Esophagus muscularis mucosa (tissue), 4 donors: Measurements from ENCODE around the gene TPX2.

Experiments used
- EP300 ChIP-seq: sonication (generic); formaldehyde crosslinking; IDR thresholded peaks from one replicate; pipeline ENCODE4 v1.6.1; 2017; ENCODE audit warnings: antibody characterized with exemption
- POLR2A ChIP-seq: fragments of 450-650 bp; IDR thresholded peaks from one replicate; pipeline ENCODE4 v1.6.1; 2017; ENCODE audit warnings: antibody characterized with exemption, moderate library complexity, mild to moderate bottlenecking, low read depth
- POLR2AphosphoS5 ChIP-seq, 2 donors: sonication (generic); formaldehyde crosslinking; IDR thresholded peaks; one replicate each; pipeline ENCODE4 v1.6.1; 2017; ENCODE audit warnings: antibody characterized with exemption in 2 of 2
- TF ChIP-seq, protein P1 (sequence below), 3 experiments: fragments of 200-600 bp in 2 of 3; fragments of 450-650 bp in 1 of 3; sonication (generic) in 2 of 3; IDR thresholded peaks; one replicate each; pipeline ENCODE4 v1.5.1; 2017 to 2019; ENCODE audit warnings: antibody characterized with exemption in 3 of 3, mild to moderate bottlenecking in 2 of 3, moderate library complexity in 1 of 3

DNA sequence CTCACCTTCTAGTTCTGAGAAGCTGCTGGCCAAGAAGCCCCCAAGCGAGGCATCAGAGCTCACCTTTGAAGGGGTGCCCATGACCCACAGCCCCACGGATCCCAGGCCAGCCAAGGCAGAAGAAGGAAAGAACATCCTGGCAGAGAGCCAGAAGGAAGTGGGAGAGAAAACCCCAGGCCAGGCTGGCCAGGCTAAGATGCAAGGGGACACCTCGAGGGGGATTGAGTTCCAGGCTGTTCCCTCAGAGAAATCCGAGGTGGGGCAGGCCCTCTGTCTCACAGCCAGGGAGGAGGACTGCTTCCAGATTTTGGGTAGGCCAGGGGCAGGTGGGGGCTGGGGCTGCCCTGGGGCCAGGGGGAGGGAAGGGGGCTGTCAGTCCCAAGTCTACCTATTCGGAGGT, 82.3 kb downstream of the TPX2 start:
- TF ChIP-seq, protein P1, sequence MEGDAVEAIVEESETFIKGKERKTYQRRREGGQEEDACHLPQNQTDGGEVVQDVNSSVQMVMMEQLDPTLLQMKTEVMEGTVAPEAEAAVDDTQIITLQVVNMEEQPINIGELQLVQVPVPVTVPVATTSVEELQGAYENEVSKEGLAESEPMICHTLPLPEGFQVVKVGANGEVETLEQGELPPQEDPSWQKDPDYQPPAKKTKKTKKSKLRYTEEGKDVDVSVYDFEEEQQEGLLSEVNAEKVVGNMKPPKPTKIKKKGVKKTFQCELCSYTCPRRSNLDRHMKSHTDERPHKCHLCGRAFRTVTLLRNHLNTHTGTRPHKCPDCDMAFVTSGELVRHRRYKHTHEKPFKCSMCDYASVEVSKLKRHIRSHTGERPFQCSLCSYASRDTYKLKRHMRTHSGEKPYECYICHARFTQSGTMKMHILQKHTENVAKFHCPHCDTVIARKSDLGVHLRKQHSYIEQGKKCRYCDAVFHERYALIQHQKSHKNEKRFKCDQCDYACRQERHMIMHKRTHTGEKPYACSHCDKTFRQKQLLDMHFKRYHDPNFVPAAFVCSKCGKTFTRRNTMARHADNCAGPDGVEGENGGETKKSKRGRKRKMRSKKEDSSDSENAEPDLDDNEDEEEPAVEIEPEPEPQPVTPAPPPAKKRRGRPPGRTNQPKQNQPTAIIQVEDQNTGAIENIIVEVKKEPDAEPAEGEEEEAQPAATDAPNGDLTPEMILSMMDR (IDR thresholded peaks at IDR 0.05), result no peak
- TF ChIP-seq EP300 (no peak), POLR2A (no peak), POLR2AphosphoS5 (IDR thresholded peaks at IDR 0.05) (no peak)
